Measurements from ENCODE around the gene ACOX2.
"Not testable (repeated sequence)": the region's sequence is repeated elsewhere in the genome, so short reads cannot be mapped to it uniquely, and the experiment has no call there.

- TF ChIP-seq, protein P1, sequence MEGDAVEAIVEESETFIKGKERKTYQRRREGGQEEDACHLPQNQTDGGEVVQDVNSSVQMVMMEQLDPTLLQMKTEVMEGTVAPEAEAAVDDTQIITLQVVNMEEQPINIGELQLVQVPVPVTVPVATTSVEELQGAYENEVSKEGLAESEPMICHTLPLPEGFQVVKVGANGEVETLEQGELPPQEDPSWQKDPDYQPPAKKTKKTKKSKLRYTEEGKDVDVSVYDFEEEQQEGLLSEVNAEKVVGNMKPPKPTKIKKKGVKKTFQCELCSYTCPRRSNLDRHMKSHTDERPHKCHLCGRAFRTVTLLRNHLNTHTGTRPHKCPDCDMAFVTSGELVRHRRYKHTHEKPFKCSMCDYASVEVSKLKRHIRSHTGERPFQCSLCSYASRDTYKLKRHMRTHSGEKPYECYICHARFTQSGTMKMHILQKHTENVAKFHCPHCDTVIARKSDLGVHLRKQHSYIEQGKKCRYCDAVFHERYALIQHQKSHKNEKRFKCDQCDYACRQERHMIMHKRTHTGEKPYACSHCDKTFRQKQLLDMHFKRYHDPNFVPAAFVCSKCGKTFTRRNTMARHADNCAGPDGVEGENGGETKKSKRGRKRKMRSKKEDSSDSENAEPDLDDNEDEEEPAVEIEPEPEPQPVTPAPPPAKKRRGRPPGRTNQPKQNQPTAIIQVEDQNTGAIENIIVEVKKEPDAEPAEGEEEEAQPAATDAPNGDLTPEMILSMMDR (IDR thresholded peaks at IDR 0.05): not testable (repeated sequence)
- not testable (repeated sequence) for TF ChIP-seq CEBPB (IDR thresholded peaks at IDR 0.05); MYC (IDR thresholded peaks at IDR 0.05; ENCODE audit: borderline replicate concordance, low read length); ESRRA (IDR thresholded peaks at IDR 0.05; ENCODE audit: borderline replicate concordance, low read length)
Measured at GRCh38 chr3:58527440-58527839, 9.6 kb downstream of the ACOX2 start.
